RPMI8226 (cell line): ENCODE measurements around the gene PDGFA.

Experiments used
- DNase-seq: peaks from one replicate; pipeline ENCODE4 v3.0.0-alpha.2; 2015

Gene PDGFA

DNA sequence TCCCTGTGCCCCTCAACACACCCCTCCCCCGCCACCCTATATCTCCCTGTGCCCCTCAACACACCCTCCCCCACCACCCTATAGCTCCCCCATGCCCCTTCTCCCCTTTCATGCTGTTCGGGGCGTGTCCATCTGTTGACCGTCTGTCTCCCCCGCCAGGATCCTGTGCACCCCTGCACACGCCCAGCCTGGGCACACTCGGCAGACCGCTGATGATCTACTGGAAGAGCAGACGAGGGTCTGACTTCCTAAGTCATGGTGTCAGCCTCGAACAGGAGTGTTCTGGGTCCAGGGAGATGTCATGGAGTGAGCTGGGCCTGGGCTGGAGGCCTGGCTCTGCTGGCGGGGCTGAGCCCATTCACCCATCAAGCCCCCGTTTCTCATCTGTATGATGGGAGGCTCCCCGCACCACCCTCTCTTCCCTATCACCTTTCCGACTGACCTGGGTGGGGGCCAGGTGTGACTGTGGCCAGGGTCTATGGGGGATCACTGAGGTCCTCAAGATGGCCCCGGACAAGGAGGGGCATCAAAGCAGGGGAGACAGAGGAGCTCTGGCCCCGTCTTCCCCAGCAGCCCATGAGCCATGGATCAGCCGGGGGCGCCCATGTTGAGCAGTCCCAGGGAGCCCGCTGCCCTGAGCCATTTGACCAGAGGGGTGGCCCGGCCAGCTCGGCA, 48.3 kb downstream of the PDGFA start:
- DNase-seq = no peak

DNA sequence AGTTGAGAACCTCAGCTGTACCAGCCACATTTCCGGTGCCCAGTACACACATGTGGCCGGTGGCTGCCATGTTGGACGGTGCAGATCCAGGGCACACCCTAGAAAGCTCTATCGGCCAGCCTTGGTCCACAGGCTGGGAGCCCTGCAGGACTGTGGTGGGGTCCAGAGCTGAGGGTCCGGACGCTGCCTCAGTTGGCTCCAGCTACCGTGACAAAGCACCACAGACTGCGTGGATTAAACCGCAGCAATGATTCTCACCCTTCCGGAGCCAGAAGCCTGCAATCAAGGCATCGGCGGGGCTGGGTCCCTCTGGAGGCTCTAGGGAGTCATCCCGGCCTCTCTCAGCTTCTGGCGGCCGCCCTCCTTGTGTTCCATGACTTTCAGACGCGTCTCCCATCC, 50.1 kb downstream of the PDGFA start:
- DNase-seq = no peak

DNA sequence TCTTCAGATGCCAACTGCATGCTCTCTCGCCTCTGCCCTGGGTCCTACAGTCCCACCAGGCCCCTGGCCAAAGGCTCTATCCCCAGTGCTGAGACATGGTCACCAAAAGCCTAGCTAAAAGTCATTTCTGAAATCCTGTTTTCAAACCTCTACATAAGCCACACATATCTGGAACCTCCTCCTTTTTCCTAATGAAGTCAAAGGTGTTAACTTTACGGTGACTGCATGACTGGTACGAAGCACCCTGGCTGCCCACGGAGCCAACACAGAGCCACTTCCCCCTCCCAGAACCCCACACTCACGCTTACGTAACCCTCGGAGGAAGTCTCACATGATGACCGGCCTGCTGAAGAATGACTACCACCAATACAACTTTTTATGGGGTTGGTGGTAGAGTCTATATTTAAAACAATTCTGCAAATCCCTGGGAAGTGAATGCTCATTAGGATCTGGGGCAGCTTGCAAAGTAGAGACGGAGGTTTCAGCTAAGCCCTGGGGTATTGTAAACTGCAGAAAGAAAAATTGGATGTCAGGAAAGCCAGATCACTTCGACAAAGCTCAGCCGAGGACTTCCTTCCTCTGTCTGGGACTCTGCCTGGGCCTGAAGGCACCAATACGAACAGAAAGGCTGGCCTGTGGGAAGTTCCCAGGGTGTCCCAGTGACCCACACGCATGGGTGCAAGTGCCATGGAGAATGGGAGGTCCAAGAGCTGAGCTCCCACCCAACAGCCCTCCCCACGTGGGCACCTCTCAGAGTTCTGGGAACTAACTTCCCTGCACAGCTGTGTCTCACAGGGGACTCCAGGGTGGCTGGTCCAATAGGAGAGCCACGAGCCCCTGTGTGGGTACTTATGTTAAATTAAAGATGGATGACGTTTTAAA, 50.7 kb downstream of the PDGFA start:
- DNase-seq = no peak

DNA sequence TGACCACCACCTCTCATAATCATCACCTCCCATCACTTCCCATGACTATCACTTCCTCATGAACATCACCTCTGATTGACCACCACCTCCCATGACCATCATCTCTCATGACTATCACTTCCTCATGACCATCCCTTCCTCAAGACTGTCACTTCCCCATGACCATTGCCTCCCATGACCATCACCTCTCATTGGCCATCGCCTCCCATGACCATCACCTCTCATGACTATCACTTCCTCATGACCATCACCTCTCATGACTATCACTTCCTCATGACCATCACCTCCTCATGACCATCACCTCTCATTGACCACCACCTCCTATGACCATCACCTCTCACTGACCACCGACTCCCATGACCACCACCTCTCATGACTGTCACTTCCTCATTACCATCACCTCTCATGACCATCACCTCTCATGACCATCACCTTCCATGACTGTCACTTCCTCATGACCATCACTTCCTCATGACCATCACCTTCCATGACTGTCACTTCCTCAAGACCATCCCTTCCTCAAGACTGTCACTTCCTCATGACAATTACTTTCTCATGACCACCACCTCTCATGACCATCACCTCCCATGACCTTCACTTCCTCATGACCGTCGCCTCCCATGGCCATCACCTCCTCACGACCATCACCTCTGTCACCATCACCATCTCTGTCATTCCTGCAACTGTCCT, 51.6 kb downstream of the PDGFA start:
- DNase-seq = no peak

DNA sequence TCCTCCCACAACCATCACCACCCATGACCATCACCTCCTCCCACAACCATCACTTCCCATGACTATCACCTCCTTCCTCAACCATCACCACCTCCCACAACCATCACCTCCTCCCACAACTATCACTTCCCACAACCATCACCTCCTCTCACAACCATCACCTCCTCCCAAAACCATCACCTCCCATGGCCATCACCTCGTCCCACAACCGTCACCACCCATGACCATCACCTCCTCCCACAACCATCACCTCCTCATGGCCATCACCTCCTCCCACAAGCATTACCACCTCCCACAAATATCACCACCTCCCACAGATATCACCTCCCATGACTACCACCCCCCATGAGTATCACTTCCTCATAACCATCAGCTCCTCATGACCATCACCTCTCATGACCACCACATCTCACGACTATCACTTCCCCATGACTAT, 52.2 kb downstream of the PDGFA start:
- DNase-seq = no peak

DNA sequence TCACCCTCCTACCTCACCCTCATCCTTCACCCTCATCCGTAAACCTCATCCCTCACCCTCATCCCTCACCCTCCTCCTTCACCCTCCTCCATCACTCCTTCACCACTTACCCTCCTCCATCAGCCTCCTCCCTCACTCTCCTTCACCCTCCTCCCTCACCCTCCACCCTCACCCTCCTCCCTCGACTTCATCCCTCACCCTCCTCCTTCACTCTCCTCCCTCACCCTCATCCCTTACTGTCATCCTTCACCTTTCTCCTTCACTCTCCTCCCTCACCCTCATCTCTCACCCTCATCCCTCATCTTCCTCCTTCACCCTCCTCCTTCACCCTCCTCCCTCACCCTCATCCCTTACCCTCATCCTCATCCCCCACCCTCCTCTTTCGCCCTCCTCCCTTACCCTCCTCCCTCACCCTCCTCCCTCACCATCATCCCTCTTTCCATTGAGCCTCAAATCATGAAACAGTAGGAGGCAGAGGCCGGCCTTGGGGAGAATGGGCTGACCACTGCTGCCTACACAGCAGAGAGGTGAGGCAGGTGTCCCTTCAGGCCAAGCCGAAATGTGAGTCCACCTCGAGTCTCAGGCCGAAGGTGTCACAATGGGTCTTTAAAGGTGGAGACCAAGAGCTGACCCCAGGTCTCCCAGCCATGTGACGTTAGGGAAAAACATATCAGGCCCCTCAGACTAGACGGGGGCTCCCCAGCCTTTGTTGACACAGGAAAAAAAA, 53.0 kb downstream of the PDGFA start:
- no peak for DNase-seq

DNA sequence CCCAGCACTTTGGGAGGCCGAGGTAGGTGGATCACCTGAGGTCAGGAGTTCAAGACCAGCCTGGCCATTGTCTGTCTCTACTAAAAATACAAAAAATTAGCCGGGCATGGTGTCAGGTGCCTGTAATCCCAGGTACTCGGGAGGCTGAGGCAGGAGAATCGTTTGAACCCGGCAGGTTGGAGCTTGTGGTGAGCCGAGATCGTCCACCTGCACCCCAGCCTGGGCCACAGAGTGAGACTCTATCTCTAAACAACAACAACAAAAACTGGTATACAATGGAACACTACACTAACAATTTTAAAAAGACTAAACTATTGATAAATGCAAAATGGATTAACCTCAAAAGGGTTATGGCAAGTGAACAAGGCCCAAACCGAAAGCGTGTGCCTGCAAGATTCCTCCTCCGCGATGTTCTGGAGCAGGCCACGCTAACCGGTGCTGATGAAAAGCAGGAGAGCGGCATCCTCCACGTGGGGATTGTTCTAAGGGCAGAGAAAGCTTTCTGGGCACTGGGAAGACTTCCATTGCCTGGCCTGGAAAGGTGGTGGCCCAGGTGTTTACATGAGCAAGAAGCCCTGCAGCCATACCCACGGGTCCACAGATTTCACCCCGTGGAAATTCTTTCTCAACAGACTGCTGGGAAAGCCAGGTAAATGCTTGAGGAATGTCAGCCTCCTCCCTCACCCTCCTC, 53.8 kb downstream of the PDGFA start:
- no peak for DNase-seq

DNA sequence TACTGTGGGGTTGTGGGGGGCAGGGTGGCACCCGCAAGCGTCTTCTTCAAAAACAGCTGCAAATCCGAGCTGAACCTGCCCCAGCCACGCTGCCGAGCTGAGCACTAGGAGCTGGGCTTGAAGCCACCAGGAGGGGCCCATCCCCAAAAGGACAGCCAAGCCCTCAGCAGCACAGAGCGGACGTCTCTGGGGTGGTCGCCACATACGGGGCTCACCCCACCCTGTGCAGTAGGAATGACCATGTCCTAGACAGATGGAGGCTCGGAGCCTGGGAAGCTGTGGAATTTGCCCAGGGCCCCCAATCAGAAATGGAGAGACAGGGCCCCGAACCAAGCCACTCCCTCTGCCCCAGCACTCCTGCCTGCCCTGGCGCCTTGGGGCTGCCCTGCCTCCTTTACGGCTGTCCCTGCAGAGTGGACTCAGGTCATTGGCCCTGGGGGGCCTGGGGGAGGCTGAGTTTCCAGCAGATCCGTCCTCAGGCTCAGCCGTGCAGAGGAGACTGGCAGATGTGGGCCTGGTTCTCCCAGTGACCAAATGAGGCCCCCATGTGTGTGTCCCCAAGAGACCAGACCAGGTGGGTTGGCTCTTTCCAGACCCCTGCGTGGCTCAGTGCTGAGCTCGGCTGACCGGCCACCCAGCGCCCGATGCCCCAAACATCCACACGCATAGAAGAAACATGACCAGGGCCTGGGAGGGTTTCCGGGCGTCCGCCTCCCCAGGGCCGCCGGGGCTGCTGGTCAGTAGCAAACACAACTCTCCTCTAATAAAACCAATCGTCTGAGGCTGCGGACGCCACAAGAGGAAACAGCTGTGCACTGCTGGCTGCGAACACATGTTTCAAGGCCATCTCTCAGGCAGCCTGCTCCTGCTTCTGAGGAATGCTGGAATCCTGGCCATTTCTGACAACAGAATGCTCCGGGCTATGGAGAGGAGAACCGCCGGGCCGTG, 54.9 kb downstream of the PDGFA start:
- no peak for DNase-seq

DNA sequence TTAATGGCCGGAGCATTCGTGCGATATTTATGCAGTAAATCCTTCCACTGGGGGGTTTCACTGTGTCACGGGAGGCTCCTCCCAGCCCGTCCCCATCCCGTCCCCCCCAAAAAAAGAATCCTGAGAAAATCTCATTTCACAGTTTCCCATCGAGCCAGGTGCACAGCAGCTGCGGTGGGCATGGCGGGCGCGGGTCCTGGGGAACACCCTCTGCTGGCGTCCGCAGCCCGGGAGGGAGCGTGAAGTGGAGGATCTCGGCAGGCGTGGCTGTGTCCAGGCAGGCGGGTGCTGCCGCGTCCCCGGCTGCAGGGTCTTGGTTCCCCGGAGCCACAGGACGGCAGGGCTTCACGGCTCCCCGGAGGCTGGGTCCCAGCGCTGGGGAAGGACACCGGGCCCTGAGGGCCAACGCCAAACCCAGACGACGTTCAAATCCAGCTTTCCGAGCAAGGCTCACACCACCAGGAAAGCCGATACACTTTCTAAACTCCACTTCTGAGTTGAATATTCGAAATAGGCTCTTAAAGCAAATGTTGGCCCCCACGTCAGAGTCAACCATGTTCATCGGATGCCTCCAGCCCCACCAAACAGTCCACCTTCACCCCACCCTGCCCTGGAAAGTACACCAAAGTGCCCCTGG, 55.7 kb downstream of the PDGFA start:
- DNase-seq = no peak

DNA sequence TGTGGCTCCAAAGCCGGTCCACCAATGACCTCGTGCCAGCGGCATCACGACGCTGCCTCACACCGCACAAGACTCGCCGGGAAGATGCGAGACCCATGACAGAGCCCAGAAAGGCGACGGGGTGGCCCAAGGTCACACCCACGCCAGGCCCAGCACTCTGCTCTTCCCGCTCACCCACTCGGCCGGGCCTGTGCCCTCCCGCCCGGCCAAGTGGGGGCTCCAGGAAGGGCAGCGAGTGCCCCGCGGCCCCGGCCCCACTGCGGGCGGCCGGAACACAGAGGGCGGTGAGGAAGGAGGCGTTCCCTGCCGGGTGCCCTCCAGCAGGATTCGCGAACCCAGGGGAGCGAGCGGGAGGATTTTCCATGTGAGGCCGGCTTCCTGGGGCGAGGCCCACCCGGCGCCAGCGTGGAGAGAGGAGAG, 56.3 kb downstream of the PDGFA start:
- DNase-seq = no peak

DNA sequence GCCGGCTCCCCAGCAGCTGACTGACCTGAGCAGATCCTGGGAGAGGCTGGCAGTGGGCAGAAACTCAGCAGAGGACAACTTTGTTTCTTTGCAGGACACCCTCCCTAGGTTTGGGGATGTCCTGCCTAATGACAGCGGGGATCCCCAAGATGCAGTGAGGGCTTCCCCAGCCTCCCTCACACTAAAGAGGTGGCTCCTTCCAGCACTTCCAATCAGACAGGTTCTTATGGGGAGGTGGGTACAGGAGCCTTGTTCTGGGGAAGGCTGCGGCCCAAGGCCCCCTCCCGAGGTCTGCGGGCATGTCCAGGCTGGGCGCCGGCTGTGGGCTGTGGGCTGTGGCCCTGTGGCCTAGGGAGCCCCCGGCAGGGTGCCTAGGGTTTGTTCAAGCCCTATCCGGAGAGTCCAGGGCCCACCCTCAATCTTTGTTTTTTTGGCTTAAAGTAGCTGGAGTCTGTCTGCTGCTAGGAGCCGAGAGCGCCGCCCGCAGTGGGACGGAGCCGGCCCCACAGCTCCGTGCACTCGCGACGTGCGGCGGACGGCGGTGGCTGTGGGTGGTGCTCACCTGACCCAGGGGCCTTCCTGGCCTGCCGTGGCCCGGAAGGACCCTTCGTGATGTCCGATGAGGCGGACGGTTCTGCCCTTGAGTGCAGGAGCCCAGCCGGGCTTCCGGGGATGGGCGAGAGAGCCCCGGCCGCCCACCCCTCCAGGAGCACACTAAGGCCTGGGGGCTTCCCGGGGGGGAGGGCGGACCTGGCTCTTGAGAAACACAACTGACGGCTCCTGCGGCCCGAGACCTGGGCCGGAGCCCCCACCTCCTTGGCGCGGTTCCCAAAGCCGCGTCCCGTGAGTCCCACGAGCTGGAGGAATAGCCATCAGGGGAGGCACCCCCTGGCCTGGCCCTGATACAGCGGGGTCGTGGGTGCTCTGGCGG, 57.2 kb downstream of the PDGFA start:
- DNase-seq = no peak

DNA sequence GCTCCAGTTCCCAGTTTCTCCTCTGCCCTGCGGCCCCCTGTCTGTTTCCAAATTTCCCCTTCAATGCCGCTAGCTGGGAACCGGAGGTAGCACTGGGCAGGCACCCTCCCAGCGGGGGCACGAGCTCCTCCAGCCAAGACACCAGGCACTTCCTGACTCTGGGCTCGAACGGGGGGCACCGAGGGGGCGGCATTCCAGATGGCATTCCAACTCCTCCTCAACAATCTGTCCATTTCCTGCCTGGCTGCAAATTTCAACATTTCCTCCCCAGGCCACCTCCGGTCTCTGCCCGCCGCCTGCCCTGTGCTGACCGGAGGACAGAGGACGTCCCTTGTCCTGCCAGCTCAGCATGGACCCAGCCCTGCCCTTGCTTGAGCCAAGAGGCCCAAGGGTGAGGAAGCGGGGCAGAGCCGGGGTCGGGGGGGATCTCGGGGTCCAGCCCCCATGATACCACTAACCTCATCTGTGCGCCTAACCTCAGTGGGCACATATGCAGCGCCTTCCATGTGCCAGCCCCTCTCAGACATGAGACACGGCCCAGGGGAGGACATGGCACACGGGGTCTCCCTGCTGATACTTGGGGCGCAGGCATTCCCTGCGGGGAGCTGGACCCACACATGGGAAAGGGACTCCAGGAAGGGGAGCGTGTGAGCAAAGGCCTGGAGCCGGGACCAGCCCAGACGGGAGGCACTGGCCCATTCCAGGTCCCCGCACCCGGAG, 58.0 kb downstream of the PDGFA start:
- no peak for DNase-seq

DNA sequence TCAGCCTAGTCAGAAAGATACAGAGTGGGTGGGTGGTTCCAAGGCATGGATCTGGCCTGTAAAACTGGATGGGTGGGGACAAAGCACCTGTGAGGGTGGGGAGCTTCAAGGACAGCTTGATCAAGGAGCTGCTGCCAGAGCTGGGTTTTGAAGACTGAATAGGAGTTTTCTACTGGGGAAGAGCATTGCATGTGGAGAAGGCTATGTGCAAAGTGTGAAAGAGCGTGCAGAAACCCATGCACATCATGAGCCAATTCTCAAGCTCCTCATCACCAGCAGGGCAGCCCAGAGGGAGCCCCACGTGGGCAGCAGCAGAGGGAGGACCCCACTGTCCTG, 58.6 kb downstream of the PDGFA start:
- DNase-seq = no peak

DNA sequence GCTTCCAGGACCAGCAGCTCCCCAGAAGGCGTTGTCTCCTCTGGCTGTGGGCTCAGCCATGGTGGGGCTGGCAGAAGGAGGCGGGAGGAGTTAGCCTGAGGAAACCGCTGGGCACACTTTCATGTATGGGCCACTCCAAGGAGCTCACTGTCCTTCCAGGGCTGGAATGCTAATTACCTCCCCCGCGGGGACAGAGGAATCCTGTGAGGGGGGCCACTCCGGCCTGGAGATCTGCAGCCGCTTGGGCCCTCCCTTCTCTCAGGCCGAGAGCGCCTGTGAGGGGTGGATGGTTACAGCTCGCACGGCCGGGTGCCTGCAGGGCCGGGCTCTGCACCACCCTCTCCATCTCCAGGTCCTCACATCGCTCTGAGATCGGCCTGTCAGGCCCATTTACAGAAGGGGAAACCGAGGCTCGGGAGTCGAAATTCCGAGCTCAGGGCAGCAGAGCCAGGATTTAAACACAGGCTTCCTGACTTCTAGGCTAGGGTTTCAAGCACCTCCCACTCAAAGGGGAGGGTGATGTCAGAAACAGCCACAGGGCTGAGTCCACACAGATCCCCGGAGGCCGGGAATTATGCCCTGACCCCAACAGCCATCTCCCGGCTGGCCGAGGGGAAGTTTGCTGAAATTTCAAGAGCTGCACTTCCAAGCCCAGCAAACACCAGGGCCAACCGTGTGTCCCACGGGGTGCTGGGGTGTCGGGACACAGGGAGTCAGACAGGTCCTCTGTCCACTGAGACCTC, 59.1 kb downstream of the PDGFA start:
- no peak for DNase-seq

DNA sequence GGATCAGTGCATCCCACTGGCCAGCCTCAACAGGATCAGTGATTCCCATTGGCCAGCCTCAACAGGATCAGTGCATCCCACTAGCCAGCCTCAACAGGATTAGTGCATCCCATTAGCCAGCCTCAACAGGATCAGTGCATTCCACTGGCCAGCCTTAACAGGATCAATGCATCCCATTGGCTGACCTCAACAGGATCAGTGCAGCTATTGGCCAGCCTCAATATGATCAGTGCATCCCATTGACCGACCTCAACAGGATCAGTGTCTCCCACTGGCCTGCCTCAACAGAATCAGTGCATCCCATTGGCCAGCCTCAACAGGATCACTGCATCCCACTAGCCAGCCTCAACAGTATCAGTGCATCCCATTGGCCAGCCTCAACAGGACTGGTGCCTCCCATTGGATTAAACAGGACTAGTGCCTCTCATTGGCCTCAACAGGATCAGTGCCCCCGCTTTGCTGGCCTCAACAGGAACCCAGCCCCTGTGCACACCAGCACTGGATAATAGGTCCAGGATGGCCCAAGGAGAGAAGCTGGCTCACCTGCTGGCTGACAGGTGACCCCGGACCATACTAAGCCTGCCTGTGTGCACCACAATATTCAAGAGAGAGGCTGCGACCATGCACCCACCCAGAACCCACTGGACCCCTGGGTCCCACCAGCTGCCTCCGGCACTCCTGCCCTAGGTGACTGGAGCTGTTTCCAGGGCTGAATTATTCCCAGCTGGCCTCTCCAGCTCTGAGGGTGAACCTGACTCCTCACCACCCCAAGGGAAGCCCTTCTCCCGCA, 59.9 kb downstream of the PDGFA start:
- no peak for DNase-seq

DNA sequence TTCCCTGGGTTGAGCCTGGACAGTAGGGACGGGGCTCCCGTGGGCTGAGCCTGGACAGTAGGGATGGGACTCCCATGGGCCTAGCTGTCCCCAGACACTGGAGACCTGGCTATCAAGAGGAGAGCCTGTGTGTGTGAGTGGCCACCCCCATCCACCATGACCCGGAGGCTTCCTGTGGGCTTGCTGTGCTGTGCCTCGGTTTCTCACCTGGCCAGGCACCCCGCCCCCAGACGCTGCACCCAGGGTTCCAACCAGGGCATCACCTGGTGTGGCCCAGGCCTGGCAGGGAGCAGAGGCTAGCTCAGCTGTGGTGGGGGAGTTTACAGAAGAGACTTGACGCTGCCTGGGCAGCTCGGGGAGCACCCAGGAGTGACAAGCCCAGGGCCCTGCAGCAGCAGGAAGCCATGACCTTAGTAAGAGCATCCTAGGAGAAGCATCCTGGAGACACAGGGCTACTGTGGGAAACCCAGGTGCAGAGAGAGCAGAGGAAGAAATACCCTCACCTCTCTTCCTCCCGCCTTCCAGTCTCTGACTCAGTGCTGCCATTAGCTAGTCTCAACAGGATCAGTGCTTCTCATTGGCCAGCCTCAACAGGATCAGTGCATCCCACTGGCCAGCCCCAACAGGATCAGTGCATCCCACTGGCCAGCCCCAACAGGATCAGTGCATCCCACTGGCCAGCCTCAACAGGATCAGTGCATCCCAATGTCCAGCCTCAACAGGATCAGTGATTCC, 61.0 kb downstream of the PDGFA start:
- DNase-seq = no peak
